ENCODE results near the gene ANKRD33. TPM values are rescaled to one million over a fixed set of nuclear protein-coding genes. Genes with fewer than 3 reads are reported as not detected.

Gene ANKRD33
- total RNA-seq, 1 donor from 2014 or later, result 0.22 TPM

DNA sequence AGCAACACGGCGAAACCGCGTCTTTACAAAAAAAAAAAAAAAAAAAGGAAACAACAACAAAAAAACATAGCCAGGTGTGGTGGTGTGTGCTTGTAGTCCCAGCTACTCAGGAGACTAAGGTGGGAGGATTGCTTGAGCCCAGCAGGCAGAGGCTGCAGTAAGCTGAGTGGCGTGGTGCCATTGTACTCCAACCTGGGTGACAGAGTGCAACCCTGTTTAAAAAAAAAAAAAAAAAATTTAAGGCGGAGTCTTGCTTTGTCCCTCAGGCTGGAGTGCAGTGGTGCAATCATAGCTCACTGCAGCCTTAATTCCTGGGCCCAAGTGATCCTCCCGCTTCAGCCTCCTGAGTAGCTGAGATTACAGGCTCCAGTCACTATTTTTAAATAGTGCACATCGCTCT is 21.1 kb upstream of the ANKRD33 start:
- H3K4me1 Mint-ChIP-seq, result peaks cover 64% of the 10 kb centered on the region
- no peak overlapping the region for H3K4me3 Mint-ChIP-seq
- no peaks in the 10 kb centered on the region for H3K36me3 Mint-ChIP-seq
- no peak for DNase-seq (ENCODE audit: low spot score in 2 of 2, unreplicated experiment in 2 of 2)
- TF ChIP-seq, protein P1, sequence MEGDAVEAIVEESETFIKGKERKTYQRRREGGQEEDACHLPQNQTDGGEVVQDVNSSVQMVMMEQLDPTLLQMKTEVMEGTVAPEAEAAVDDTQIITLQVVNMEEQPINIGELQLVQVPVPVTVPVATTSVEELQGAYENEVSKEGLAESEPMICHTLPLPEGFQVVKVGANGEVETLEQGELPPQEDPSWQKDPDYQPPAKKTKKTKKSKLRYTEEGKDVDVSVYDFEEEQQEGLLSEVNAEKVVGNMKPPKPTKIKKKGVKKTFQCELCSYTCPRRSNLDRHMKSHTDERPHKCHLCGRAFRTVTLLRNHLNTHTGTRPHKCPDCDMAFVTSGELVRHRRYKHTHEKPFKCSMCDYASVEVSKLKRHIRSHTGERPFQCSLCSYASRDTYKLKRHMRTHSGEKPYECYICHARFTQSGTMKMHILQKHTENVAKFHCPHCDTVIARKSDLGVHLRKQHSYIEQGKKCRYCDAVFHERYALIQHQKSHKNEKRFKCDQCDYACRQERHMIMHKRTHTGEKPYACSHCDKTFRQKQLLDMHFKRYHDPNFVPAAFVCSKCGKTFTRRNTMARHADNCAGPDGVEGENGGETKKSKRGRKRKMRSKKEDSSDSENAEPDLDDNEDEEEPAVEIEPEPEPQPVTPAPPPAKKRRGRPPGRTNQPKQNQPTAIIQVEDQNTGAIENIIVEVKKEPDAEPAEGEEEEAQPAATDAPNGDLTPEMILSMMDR (IDR thresholded peaks at IDR 0.05; ENCODE audit: unreplicated experiment), result no peak
- H3K27ac Mint-ChIP-seq, result no peak overlapping the region
- peaks cover 29% of the 10 kb centered on the region for H3K27me3 Mint-ChIP-seq (ENCODE audit: low read depth)
- H3K9me3 Mint-ChIP-seq, result no peaks in the 10 kb centered on the region

- Mint-ChIP-seq H3K9me3 (no peaks in the 10 kb centered on the region), H3K4me1 (peaks cover 68% of the 10 kb centered on the region), H3K27me3 (ENCODE audit: low read depth) (peaks cover 26% of the 10 kb centered on the region), H3K4me3 (no peak overlapping the region), H3K36me3 (no peaks in the 10 kb centered on the region), H3K27ac (no peak overlapping the region)
- no peak for DNase-seq (ENCODE audit: low spot score in 2 of 2, unreplicated experiment in 2 of 2)
- TF ChIP-seq, protein P1 (IDR thresholded peaks at IDR 0.05; ENCODE audit: unreplicated experiment), result no peak
These were observed 20.5 kb upstream of the ANKRD33 start for GRCh38 chr12:51867371-51867770.

- H3K36me3 Mint-ChIP-seq, result no peaks in the 10 kb centered on the region
- H3K27me3 Mint-ChIP-seq (ENCODE audit: low read depth), result peaks cover 26% of the 10 kb centered on the region
- H3K27ac Mint-ChIP-seq, result no peak overlapping the region
- H3K4me1 Mint-ChIP-seq, result peaks cover 72% of the 10 kb centered on the region
- H3K9me3 Mint-ChIP-seq, result no peaks in the 10 kb centered on the region
- TF ChIP-seq, protein P1 (IDR thresholded peaks at IDR 0.05; ENCODE audit: unreplicated experiment), result no peak
- H3K4me3 Mint-ChIP-seq, result peak overlapping the region; percentile 70
- DNase-seq (ENCODE audit: low spot score in 2 of 2, unreplicated experiment in 2 of 2), result no peak
These were observed 20.0 kb upstream of the ANKRD33 start for GRCh38 chr12:51867796-51868428.

DNA sequence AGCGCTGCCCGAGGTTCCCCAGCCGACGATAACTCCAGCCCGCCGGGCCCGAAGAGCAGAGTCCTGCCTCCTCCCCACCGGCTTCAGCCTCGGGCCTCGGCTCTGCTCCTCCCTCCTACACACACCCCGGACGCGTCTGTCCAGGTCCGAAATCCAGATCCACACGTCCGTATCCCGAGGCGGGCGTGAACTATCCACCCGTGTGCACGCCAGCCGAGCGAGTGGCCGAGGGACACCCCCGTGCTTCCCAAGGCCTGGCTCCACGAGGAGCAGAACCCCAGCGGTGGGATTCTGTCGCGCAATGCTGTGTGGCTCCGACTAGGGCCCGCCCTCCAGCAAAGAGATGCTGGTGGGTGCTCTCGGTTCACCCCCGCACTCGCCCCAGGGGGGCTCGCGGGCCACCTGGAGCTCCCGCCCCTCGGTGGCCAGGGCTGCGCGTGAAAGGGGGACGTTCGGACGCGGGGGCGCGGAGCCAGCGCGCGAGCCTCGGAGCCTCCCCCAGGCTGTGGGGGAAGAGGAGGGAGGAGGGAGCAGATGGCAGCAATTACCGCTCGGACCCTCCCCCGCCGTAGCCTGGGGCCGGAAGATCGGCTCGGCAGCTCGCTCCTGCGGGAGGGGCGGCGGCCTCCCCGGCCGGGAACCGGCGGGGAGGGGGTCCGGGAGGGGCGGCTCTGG is 18.9 kb upstream of the ANKRD33 start:
- Mint-ChIP-seq H3K9me3 (no peaks in the 10 kb centered on the region), H3K4me1 (peaks cover 68% of the 10 kb centered on the region), H3K4me3 (peak overlapping the region; percentile 70), H3K36me3 (no peaks in the 10 kb centered on the region), H3K27me3 (ENCODE audit: low read depth) (peaks cover 24% of the 10 kb centered on the region), H3K27ac (no peak overlapping the region)
- DNase-seq (ENCODE audit: low spot score in 2 of 2, unreplicated experiment in 2 of 2), result no peak
- TF ChIP-seq, protein P1 (IDR thresholded peaks at IDR 0.05; ENCODE audit: unreplicated experiment), result no peak

DNA sequence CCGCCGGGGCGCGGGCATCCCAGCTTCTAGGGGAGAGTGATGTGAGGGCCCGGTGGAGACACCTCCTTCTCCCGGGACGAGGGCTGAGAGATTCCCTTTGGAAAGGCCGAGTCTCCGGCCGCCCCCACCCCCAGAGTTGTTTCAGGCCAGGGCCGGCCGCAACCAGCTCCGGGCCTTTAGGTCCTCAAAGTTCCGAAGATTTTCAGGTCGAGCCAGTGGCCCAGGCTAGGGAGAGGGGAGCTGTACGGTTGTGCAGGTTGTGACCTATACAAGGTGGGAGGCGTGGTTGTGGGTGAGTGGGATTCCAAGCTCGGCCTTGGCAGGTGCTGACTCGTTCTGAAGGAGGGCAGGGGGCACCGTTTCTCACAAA is 18.4 kb upstream of the ANKRD33 start:
- peaks cover 24% of the 10 kb centered on the region for H3K27me3 Mint-ChIP-seq (ENCODE audit: low read depth)
- H3K36me3 Mint-ChIP-seq, result no peaks in the 10 kb centered on the region
- H3K9me3 Mint-ChIP-seq, result no peaks in the 10 kb centered on the region
- peak overlapping the region; percentile 44 for H3K4me3 Mint-ChIP-seq
- peaks cover 68% of the 10 kb centered on the region for H3K4me1 Mint-ChIP-seq
- no peak overlapping the region for H3K27ac Mint-ChIP-seq
- TF ChIP-seq, protein P1 (IDR thresholded peaks at IDR 0.05; ENCODE audit: unreplicated experiment), result no peak
- DNase-seq (ENCODE audit: low spot score in 2 of 2, unreplicated experiment in 2 of 2), result no peak

All from mesothelial cell of epicardium (in vitro differentiated cells).